Esophagus mucosa (tissue), 1 donor: ENCODE data around the gene SPC24. TPM values are rescaled to one million over a fixed set of nuclear protein-coding genes. Genes with fewer than 3 reads are reported as not detected.
"Not testable (repeated sequence)": the region's sequence is repeated elsewhere in the genome, so short reads cannot be mapped to it uniquely, and the experiment has no call there.

Experiments
- ATAC-seq: fragments of 200-7000 bp; cut with Tn5 transposase; one replicate; pipeline ENCODE4 v1.9.1; 2020
- total RNA-seq: library from RNA; stranded (reverse); gene quantifications from one replicate; pipeline ENCODE4 v1.2.4, GENCODE V29; 2023
- donor health status: DM: yes; HTN: yes; CAD: no.

Gene SPC24
- total RNA-seq, 1 donor from 2014 or later = 17.1 TPM

- ATAC-seq = no peak
Observed at GRCh38 chr19:11164296-11164695, 8.7 kb upstream of the SPC24 start.

GRCh38 chr19:11160440-11160768, 4.8 kb upstream of the SPC24 start:
- ATAC-seq = not testable (repeated sequence)

GRCh38 chr19:11159598-11160439, 4.2 kb upstream of the SPC24 start:
- no peak for ATAC-seq

GRCh38 chr19:11154683-11155047, 917 bp downstream of the SPC24 start:
- no peak for ATAC-seq

GRCh38 chr19:11152318-11153062, 3.1 kb downstream of the SPC24 start:
- peak; percentile 28 for ATAC-seq

- no peak for ATAC-seq
Observed at GRCh38 chr19:11151181-11151580, 4.4 kb downstream of the SPC24 start.

GRCh38 chr19:11148001-11148400, 7.6 kb downstream of the SPC24 start:
- ATAC-seq = no peak

GRCh38 chr19:11145536-11145924, 10.1 kb downstream of the SPC24 start:
- no peak for ATAC-seq

- peak; percentile 67 for ATAC-seq
Observed at GRCh38 chr19:11142528-11143171, 12.9 kb downstream of the SPC24 start.

- ATAC-seq = no peak
Observed at GRCh38 chr19:11141937-11142527, 13.6 kb downstream of the SPC24 start.

GRCh38 chr19:11140896-11141295, 14.7 kb downstream of the SPC24 start:
- no peak for ATAC-seq

GRCh38 chr19:11140023-11140538, 15.5 kb downstream of the SPC24 start:
- not testable (repeated sequence) for ATAC-seq

GRCh38 chr19:11138601-11139300, 16.8 kb downstream of the SPC24 start:
- ATAC-seq = peak; percentile 33

GRCh38 chr19:11137542-11138384, 17.8 kb downstream of the SPC24 start:
- ATAC-seq = peak; percentile 45

- peak; percentile 22 for ATAC-seq
Observed at GRCh38 chr19:11136400-11137101, 19.0 kb downstream of the SPC24 start.

GRCh38 chr19:11131471-11131870, 24.1 kb downstream of the SPC24 start:
- no peak for ATAC-seq

- peak; percentile 64 for ATAC-seq
Observed at GRCh38 chr19:11130824-11131455, 24.6 kb downstream of the SPC24 start.

GRCh38 chr19:11127905-11128304, 27.7 kb downstream of the SPC24 start:
- no peak for ATAC-seq

- peak; percentile 51 for ATAC-seq
Observed at GRCh38 chr19:11125994-11126685, 29.4 kb downstream of the SPC24 start.
